Dendritic cell treated with granulocyte-macrophage colony-stimulating factor and Interleukin-4, amounts not matched to agents 40 ng/mL and 50 ng/mL, for 4 days (primary cell): ENCODE results near the gene MIGA1.
"Not testable (repeated sequence)": the region's sequence is repeated elsewhere in the genome, so short reads cannot be mapped to it uniquely, and the experiment has no call there.

Source experiments
- H3K27ac Mint-ChIP-seq: one replicate; pipeline ENCODE4 v1.8.0; 2022; ENCODE audit warnings: mild to moderate bottlenecking, mixed read lengths
- H3K27me3 Mint-ChIP-seq: one replicate; pipeline ENCODE4 v1.8.0; 2022; ENCODE audit warnings: mild to moderate bottlenecking, mixed read lengths
- H3K36me3 Mint-ChIP-seq: one replicate; pipeline ENCODE4 v1.8.0; 2022; ENCODE audit warnings: low read depth, mixed read lengths
- H3K4me1 Mint-ChIP-seq: one replicate; pipeline ENCODE4 v1.8.0; 2022; ENCODE audit warnings: low read depth, mixed read lengths
- H3K4me3 Mint-ChIP-seq: one replicate; pipeline ENCODE4 v1.8.0; 2022; ENCODE audit warnings: mild to moderate bottlenecking, moderate library complexity, mixed read lengths
- H3K9me3 Mint-ChIP-seq: one replicate; pipeline ENCODE4 v1.8.0; 2022; ENCODE audit warnings: mixed read lengths
- intact Hi-C: fragments of 100-400 bp; cut with micrococcal nuclease; formaldehyde crosslinking; loops from one replicate; pipeline ENCODE4 v1.15.0; 2022

The MIGA1 gene

GRCh38 chr1:77888081-77888780 lies 108.8 kb downstream of the MIGA1 start, which contains the start of gene NEXN:
Gene NEXN (plus strand): TSS chr1:77888624. CDS start chr1:77916107, 27,483 bp downstream.
- no peaks in the 10 kb centered on the region for H3K9me3 Mint-ChIP-seq
- H3K27me3 Mint-ChIP-seq = peaks cover 21% of the 10 kb centered on the region
- intact Hi-C loops = no loop called here
- peak within 1 kb of the TSS; percentile 73 for H3K27ac Mint-ChIP-seq
- H3K36me3 Mint-ChIP-seq = no peaks in the 10 kb centered on the region
- H3K4me1 Mint-ChIP-seq = peaks cover 18% of the 10 kb centered on the region
- H3K4me3 Mint-ChIP-seq = peak within 1 kb of the TSS; percentile 78

DNA sequence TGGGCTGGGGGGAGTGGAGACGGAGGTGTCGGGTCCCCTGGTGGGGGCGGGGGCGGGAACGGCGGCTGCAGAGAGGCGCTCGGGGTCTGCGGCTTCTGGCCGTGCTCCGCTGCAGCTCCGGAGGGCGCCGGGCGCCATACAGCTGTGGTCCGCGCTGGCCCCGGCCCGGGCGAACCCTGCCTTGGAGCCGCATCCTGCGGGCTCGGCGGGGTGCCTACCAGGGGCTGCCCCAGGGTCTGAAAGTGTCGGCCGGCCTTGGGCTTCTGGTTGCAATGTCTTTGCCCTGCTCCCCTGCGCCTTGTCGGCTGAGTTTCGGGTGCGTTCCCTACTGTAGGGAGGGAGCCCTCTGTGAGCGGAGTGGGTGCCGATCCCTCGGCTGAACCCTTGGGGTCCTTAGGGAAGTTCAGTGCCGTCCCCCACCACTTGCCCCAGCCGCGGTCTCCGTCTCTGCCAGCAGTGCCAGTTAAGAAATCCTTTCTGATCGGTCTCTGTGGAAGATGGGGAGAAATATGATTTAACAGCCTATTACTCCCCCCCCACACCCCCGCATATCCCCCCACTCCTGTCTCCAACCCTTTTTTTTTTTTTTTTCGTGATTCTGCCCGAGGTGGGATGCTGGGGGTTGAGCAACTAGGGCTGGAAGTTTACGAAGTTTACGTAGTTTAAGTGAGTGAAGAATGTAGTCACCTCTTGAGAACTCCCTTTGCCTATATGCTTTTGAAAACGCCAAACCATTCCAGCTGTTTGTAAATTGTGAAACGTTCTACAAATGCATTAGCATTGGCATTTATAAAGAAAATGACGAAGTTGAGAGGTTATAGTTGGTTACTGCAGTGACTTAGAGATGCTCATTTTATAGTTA lies 109.6 kb downstream of the MIGA1 start:
- intact Hi-C loops = no loop called here
- Mint-ChIP-seq H3K9me3 (no peaks in the 10 kb centered on the region), H3K4me3 (peak overlapping the region; percentile 78), H3K36me3 (no peaks in the 10 kb centered on the region), H3K27ac (peak overlapping the region; percentile 73), H3K27me3 (peaks cover 21% of the 10 kb centered on the region), H3K4me1 (peaks cover 18% of the 10 kb centered on the region)

- H3K4me1 Mint-ChIP-seq = peaks cover 18% of the 10 kb centered on the region
- no peaks in the 10 kb centered on the region for H3K36me3 Mint-ChIP-seq
- no peak overlapping the region for H3K27ac Mint-ChIP-seq
- H3K4me3 Mint-ChIP-seq = no peak overlapping the region
- peaks cover 21% of the 10 kb centered on the region for H3K27me3 Mint-ChIP-seq
- no peaks in the 10 kb centered on the region for H3K9me3 Mint-ChIP-seq
- intact Hi-C loops = no loop called here
These were observed 110.2 kb downstream of the MIGA1 start for GRCh38 chr1:77889671-77890070.

GRCh38 chr1:77891200-77891599 lies 111.8 kb downstream of the MIGA1 start:
- no peaks in the 10 kb centered on the region for H3K9me3 Mint-ChIP-seq
- no peaks in the 10 kb centered on the region for H3K36me3 Mint-ChIP-seq
- intact Hi-C loops = no loop called here
- peaks cover 18% of the 10 kb centered on the region for H3K4me1 Mint-ChIP-seq
- no peak overlapping the region for H3K4me3 Mint-ChIP-seq
- peaks cover 21% of the 10 kb centered on the region for H3K27me3 Mint-ChIP-seq
- no peak overlapping the region for H3K27ac Mint-ChIP-seq

GRCh38 chr1:77899647-77900320 lies 120.3 kb downstream of the MIGA1 start:
- intact Hi-C loops = no loop called here
- Mint-ChIP-seq H3K27ac (no peak overlapping the region), H3K4me1 (peaks cover 5% of the 10 kb centered on the region)

DNA sequence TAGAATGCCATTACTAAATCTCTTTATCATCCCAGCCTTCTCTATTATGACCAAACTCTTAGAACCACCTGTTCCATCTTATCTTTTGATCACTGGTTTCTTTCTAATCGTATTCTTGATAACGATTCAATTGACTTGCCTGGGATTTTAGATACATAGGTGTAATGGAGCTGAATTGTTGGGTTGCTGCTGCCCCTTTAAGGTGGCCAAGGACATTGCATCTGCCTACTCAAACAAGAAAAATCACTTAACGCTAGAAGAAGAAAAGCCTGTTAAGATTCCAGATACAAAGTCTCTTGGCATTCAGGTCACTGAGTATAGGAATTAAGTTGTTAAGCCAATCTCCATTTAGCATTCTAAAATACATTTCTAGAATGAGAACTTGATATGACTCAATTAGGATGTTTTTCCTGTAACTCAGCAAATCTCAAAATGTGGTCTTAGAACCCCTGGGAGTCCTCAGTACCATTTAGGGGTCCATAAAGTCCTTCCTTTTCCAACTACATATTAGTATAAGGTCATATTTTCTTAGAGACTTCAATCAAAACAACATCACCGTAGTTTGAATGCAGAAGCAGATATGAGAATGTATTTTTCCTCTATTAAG lies 121.3 kb downstream of the MIGA1 start:
- H3K27ac Mint-ChIP-seq = no peak overlapping the region
- no peak overlapping the region for H3K4me3 Mint-ChIP-seq
- intact Hi-C loops = no loop called here
- no peaks in the 10 kb centered on the region for H3K36me3 Mint-ChIP-seq
- no peaks in the 10 kb centered on the region for H3K9me3 Mint-ChIP-seq
- no peaks in the 10 kb centered on the region for H3K27me3 Mint-ChIP-seq
- H3K4me1 Mint-ChIP-seq = peaks cover 10% of the 10 kb centered on the region

More at GRCh38 chr1:77899647-77900320, 120.3 kb downstream of the MIGA1 start:
- H3K4me3 Mint-ChIP-seq = no peak overlapping the region
- no peaks in the 10 kb centered on the region for H3K9me3 Mint-ChIP-seq
- H3K36me3 Mint-ChIP-seq = no peaks in the 10 kb centered on the region
- H3K27me3 Mint-ChIP-seq = no peaks in the 10 kb centered on the region

DNA sequence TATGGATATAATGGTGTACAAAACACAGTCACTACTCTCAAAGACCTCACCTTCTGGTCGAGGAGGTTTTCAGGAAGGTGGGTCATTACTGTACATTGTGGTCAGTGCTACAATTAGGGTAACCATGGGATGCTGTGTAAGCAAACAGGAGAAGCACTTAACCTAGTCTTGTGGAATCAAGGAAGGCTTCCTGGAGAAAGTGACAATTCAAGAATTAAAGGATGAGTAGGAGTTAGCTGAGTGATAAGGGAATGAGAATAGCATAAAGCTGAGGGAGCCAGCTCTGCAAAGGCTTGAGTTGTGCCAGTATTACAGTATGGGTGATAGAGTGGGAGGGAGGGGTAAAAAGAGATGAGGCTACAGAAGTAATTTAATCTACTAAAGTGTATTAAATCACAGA lies 126.2 kb downstream of the MIGA1 start:
- intact Hi-C loops = no loop called here
- H3K27ac Mint-ChIP-seq = no peak overlapping the region
- H3K27me3 Mint-ChIP-seq = no peaks in the 10 kb centered on the region
- H3K36me3 Mint-ChIP-seq = no peaks in the 10 kb centered on the region
- no peak overlapping the region for H3K4me3 Mint-ChIP-seq
- peaks cover 9% of the 10 kb centered on the region for H3K4me1 Mint-ChIP-seq
- H3K9me3 Mint-ChIP-seq = no peaks in the 10 kb centered on the region

GRCh38 chr1:77906019-77906545 lies 126.6 kb downstream of the MIGA1 start:
- intact Hi-C loops = no loop called here

GRCh38 chr1:77906624-77907023 lies 127.2 kb downstream of the MIGA1 start:
- no peaks in the 10 kb centered on the region for H3K27me3 Mint-ChIP-seq
- no peak overlapping the region for H3K4me3 Mint-ChIP-seq
- H3K27ac Mint-ChIP-seq = no peak overlapping the region
- H3K4me1 Mint-ChIP-seq = peaks cover 9% of the 10 kb centered on the region
- H3K36me3 Mint-ChIP-seq = no peaks in the 10 kb centered on the region
- no peaks in the 10 kb centered on the region for H3K9me3 Mint-ChIP-seq
- intact Hi-C loops = no loop called here

More at GRCh38 chr1:77906019-77906545, 126.6 kb downstream of the MIGA1 start:
- H3K27me3 Mint-ChIP-seq = no peaks in the 10 kb centered on the region
- H3K4me1 Mint-ChIP-seq = peaks cover 9% of the 10 kb centered on the region
- no peaks in the 10 kb centered on the region for H3K9me3 Mint-ChIP-seq
- H3K36me3 Mint-ChIP-seq = no peaks in the 10 kb centered on the region
- H3K27ac Mint-ChIP-seq = no peak overlapping the region
- no peak overlapping the region for H3K4me3 Mint-ChIP-seq

DNA sequence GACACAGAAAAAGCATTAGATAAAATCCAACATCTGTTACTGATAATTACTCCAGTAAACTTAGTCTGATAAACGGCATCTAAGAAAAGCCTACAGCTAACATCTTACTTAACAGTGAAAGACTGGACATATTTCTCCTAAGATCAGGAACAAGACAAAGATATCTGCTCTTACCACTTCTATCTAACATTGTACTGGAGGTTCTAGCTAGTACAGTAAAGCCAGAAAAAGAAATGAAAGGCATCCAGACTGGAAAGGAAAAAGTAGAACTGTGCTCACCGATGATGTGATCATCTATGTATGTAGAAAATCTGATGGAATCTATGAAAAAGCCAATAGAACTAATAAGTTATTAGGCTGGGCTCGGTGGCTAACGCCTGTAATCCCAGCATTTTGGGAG lies 130.7 kb downstream of the MIGA1 start:
- Mint-ChIP-seq H3K4me3 (no peak overlapping the region), H3K9me3 (no peaks in the 10 kb centered on the region), H3K27me3 (no peaks in the 10 kb centered on the region), H3K36me3 (no peaks in the 10 kb centered on the region), H3K27ac (no peak overlapping the region), H3K4me1 (peaks cover 9% of the 10 kb centered on the region)
- intact Hi-C loops = no loop called here

GRCh38 chr1:77918918-77919317 lies 139.5 kb downstream of the MIGA1 start:
- peaks cover 12% of the 10 kb centered on the region for H3K4me1 Mint-ChIP-seq
- H3K36me3 Mint-ChIP-seq, H3K27ac Mint-ChIP-seq, H3K27me3 Mint-ChIP-seq, intact Hi-C loops, H3K9me3 Mint-ChIP-seq, H3K4me3 Mint-ChIP-seq: not testable (repeated sequence)

DNA sequence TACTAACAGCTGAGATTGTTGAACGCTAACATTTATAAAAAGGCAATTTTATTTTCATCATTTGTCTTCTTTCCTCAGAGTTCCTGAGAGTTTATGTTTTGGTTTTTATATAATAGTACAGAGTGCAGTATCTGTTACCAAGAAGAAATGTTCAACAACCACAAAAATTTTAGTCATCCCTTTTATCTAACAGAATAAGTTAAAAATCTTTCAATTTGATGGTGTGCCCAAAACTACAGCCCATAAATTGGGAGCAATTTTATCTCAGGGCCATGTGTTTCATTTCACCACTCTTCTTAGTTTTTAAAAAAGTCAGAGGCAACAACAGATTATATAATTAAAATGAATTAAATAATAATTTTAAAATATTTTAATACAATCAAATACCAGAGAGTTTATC lies 146.1 kb downstream of the MIGA1 start:
- Mint-ChIP-seq H3K27me3 (no peaks in the 10 kb centered on the region), H3K9me3 (no peaks in the 10 kb centered on the region), H3K36me3 (no peaks in the 10 kb centered on the region), H3K4me1 (peaks cover 32% of the 10 kb centered on the region), H3K27ac (no peak overlapping the region), H3K4me3 (no peak overlapping the region)
- intact Hi-C loops = no loop called here

GRCh38 chr1:77925956-77926355 lies 146.5 kb downstream of the MIGA1 start:
- Mint-ChIP-seq H3K27ac (no peak overlapping the region), H3K27me3 (no peaks in the 10 kb centered on the region), H3K4me1 (peaks cover 28% of the 10 kb centered on the region), H3K4me3 (no peak overlapping the region), H3K36me3 (no peaks in the 10 kb centered on the region), H3K9me3 (no peaks in the 10 kb centered on the region)
- intact Hi-C loops = no loop called here
